SKM-1 treated with dmso at 0.1 percent for 144 hours (cell line): Measurements from ENCODE around the gene PREX1.

Experiments
- DNase-seq: peaks from one replicate; lab custom pipeline; 2025; ENCODE audit not compliant: unreplicated experiment; lab: John Stamatoyannopoulos, UW

Gene PREX1

DNA sequence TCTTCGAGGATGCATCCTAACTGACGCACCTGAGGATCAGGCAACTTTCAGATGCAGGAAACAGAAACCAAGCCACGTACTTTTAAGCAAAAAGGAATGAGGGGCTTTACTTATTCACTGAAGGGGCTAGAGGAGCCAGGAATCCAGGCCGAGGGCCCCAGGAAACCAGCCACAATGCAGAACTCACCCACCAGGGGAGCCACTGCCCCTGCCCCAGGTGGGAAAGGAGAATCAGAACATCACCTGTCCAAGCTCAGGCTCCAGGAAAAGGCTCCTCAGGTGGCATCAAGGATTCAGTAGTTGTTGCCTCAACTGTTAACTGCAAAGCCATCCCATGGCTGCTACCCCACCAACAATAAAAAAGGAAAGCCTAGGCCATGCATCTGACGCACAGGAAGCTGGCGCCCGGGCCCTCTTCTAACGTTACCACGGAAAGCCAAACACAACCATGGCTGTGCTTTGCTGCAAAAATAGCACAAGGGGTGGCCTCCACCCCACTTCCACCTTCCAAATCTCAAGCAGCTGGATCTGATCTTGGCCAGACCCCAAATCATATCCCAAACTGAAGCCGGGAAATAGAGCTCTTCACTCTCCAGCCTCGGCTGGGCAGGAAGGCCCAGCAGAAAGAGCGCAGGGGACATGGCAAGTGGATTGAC, 121.0 kb downstream of the PREX1 start:
- no peak for DNase-seq

- peak; percentile 34 for DNase-seq
Measured at GRCh38 chr20:48706116-48706656, 121.6 kb downstream of the PREX1 start.

GRCh38 chr20:48705240-48706115, 122.3 kb downstream of the PREX1 start:
- DNase-seq = no peak

- DNase-seq = no peak
Measured at GRCh38 chr20:48704761-48705160, 123.0 kb downstream of the PREX1 start.

GRCh38 chr20:48703511-48704219, 124.1 kb downstream of the PREX1 start:
- no peak for DNase-seq

- no peak for DNase-seq
Measured at GRCh38 chr20:48703107-48703506, 124.7 kb downstream of the PREX1 start.

DNA sequence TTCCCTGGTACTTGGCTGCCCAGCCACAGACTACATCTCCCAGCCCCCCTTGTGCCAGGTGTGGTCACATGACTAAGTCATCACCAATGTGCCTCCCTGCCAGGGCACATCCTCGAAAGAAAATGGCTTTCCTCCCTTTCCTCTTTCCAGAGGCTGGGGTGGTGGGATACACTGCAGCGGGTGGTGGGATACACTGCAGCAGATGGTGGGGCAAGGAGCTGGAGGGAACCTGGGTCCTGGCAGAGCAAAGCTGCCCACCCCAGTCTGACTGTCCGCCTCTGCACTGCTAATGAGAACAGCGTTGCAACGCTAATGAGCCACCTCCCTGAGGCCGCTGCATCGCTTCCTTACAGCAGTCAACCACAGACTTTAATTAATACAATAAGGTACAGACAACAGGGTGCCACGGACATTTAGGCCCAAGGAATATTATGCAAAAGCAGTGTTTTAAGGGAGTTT, 125.3 kb downstream of the PREX1 start:
- no peak for DNase-seq

- DNase-seq = no peak
Measured at GRCh38 chr20:48701702-48702101, 126.1 kb downstream of the PREX1 start.

- no peak for DNase-seq
Measured at GRCh38 chr20:48698507-48699267, 129.1 kb downstream of the PREX1 start.

GRCh38 chr20:48697845-48698491, 129.8 kb downstream of the PREX1 start:
- no peak for DNase-seq

- DNase-seq = no peak
Measured at GRCh38 chr20:48696671-48697070, 131.1 kb downstream of the PREX1 start.

GRCh38 chr20:48695738-48696137, 132.1 kb downstream of the PREX1 start:
- no peak for DNase-seq

- no peak for DNase-seq
Measured at GRCh38 chr20:48695255-48695654, 132.5 kb downstream of the PREX1 start.

- DNase-seq = no peak
Measured at GRCh38 chr20:48694381-48694865, 133.4 kb downstream of the PREX1 start.

- no peak for DNase-seq
Measured at GRCh38 chr20:48691523-48691922, 136.3 kb downstream of the PREX1 start.

GRCh38 chr20:48690888-48691287, 136.9 kb downstream of the PREX1 start:
- DNase-seq = no peak

GRCh38 chr20:48689874-48690571, 137.8 kb downstream of the PREX1 start:
- no peak for DNase-seq

GRCh38 chr20:48689388-48689787, 138.4 kb downstream of the PREX1 start:
- no peak for DNase-seq

- no peak for DNase-seq
Measured at GRCh38 chr20:48688579-48688978, 139.2 kb downstream of the PREX1 start.
